Measurements from ENCODE around the gene CTTN.

CTTN gene

DNA sequence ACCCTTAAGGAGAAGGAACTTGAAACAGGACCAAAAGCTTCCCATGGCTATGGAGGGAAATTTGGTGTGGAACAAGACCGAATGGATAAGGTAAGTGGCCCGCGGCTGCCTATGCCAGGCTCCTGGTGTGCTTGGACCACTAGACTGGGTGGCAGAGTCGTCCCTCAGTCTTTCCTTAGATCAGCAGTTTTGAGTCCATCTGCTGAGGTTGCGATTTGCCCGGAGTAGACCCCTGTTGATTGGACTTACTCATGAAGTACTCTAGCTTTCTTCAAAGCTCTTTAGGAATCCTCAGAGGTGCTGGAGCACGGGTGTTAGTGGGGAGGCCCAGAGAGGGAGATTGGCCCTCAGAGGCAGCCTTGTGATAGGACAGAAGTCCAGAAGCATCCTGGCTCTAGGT lies 11.5 kb downstream of the CTTN start:
- DNase-seq (ENCODE audit: low spot score) = no peak

DNA sequence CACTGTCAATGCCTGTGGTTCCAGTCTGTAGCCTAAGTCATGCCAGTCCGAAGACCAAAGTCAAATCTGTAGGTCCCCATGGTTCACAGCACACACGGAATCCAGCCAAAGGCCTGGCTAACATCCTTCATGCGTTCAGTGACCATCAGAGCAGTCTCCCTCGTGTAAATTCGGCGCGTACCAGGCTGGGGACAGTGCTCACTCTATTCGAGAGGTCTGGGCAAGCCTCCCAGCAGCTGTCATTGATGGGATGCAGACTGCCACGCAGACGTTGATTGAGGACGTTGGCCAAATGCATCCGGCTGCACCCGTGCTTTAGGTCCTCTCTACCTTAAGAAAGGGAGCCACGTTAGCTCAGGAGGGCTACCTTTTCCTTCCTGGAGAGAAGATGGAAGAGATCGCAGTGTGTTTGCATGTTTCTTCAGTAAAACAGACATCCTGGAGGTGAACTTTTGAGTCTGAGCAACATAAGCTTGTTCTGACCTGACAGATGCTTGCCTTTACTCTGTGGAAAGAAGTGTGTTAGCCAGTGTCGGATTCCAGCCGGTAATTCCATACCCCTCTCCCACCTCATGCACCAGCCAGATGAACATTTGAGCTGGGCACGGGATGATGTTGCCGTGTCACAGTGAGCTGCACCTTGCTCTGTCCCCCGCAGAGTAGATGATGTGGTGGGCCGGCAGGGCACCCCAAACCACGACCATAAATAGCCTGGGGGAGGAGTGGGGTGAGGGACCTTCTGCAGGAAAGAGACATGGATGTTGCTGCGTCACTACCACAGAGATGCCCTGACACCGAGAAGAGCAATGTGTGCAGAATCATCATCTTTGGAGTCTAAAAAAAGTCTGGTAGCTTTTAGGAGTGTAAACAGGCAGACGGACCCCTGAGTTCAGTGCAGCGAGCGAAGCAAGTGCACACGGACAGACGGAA lies 12.2 kb downstream of the CTTN start:
- no peak for DNase-seq (ENCODE audit: low spot score)

DNA sequence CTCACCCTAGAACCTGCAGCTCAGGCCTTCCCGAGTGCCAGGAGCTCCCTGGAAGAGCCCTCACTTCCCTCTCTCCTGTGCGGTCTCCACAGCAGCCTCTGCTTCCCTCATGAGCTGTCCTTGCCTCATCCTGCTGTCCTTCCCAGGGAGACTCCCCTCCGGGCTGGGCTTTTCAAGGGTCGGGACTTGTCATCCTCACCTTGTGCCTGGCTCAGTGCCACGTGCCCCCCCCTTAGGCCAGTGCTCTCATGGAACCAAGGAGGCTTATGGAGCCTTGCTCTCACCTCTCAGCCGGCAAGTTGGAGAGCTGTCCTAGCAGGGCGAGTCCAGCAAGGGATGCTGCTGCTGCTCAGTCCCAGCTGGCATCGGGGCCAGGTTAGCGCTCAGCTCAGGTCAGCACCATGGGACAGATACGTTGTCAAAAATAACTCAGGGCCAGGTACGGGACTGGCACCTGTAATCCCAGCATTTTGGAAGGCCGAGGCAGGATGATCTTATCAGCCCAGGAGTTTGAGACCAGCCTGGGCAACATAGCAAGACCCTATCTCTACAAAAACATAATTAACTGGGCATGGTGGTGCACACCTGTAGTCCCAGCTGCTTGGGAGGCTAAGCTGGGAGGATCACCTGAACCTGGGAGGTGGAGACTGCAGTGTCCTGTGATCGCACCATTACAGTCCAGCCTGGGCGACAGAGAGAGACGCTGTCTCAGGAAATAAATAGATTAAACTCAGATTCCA lies 13.6 kb downstream of the CTTN start:
- DNase-seq (ENCODE audit: low spot score) = no peak

DNA sequence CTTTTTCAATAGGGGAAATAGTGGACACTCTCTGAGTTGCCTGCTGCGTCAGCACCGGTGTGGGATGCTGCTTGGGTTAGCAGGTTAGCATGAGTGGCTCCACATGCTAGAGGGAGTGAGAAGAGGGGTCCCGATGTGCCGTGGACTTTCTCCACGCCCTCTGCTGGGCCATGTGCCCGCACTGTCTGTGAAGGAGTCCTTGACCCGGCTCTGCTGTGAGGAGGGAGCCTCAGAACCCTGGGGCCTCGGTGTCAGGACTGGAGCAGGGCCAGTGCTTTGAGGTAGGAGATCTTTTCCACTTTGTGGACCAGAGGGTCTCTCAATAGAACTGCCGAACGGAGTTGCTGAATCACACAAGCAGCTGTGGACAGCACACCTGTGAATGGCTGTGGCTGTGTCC lies 14.8 kb downstream of the CTTN start:
- no peak for DNase-seq (ENCODE audit: low spot score)

DNA sequence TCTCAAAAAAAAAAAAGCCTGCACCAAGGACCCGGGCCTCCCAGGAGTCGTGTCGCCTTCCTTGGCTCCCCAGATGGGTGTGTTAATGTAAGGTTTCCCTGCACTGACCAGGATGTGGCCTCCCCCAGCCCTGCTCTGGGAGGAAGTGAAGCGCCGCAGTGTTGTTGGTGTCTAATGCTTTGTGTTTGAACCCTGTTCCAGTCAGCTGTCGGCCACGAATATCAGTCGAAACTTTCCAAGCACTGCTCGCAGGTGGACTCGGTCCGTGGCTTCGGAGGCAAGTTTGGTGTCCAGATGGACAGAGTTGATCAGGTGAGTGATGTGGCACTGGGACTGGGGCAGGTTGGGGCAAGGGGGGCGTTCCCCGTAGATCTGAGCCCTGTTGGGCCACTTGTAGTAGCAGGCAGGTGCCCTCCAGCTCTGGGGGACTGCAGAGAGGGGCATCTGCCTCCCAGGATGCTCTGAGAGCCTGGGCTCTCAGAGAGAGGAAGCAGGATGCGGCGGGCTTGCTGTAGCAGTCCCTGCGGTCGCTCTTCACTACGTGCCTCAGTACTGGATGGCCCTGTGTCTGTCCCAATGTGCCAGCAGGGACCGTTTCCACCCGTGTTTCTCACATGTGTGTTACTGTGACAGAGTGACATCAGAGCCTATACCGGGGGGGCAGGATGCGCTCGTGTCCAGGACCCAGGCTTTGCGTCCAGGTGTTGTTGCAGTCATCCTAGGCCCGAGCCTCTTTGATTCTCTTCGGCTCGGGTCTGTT lies 16.2 kb downstream of the CTTN start:
- no peak for DNase-seq (ENCODE audit: low spot score)

DNA sequence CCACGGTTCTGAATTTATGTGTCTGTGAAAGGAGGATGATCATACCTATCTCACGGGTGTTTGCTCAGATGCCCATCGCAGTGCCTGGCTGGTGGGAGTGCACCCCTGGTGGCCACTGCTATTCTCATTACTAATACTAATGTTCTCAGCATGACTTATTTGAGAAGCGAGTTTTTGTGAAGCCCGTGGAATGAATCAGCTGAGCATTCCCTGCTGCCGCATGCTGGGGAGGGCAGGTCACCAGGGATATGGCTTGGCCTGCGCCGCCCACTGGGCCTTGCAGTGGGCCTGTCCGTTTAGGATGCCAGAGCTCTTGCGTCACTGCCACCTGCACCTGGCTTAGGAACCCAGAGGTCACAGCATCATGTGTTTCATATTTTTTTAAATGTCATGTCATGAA lies 16.9 kb downstream of the CTTN start:
- no peak for DNase-seq (ENCODE audit: low spot score)

DNA sequence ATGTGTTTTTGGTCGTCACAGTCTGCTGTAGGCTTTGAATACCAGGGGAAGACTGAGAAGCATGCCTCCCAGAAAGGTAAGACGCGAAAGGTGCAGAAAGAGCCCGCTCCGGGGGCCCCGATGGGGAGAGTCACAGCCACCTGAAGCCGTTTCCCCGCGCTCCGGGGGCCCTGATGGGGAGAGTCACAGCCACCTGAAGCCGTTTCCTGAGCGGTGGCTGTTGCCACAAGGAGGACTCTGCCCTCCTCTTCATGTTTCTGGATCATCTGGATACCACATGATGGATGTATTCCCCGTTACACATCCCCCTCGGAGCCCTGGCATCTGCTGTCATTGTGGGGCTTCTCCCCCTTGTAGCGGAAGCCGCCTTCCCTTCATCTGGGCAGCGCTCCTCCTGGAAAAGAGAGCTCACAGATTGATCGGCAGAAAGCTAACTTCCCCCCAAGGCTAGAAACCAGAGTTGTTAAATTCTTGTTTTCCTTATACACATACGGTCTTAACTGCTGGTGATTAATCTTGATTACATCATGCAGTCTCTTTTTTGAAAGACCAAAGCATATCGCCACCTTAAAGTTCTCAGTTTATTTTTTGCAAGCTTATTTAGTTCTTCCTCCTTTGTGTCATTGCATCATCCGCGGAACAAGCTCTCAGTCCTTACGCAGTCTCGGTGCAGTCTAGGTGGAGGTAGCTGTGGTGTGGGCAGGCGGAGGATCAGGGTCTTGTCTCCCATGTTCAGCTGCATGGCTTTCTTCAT lies 17.5 kb downstream of the CTTN start:
- no peak for DNase-seq (ENCODE audit: low spot score)

DNA sequence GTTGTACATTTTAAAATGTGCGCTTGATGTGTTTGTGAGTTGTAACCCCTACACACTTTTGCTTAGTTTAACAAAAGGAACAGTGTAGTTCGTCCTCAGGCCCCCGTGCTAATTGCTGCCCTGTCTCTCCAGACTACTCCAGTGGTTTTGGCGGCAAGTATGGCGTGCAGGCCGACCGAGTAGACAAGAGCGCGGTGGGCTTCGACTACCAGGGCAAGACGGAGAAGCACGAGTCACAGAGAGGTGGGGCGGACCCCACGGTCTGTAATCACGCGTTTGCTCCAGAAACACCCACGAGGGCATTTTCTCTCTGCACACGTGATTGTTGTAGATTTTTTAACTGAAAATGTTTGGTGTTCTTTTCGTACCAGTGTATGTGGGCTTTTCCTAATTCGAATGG lies 18.6 kb downstream of the CTTN start:
- DNase-seq (ENCODE audit: low spot score) = no peak

DNA sequence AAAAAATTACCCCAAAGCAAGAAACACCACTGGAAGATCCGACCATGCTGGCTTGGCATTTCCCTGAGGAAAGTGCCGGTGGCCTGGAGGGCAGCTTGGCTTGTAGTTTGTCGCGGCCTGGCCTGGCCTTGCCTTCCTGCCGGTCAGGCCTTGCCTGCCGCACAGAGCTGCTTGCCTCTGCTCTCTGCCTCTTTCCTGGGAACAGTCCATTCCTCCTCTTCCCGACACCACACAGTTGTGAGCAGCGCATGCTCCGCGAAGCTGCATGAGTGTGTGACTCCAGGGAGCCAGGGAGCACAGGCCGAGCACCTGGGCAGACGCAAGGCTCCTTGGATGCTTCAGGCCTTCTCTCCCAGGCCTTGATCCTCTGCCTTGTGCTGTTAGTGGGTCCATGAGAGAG lies 19.8 kb downstream of the CTTN start:
- DNase-seq (ENCODE audit: low spot score) = no peak

DNA sequence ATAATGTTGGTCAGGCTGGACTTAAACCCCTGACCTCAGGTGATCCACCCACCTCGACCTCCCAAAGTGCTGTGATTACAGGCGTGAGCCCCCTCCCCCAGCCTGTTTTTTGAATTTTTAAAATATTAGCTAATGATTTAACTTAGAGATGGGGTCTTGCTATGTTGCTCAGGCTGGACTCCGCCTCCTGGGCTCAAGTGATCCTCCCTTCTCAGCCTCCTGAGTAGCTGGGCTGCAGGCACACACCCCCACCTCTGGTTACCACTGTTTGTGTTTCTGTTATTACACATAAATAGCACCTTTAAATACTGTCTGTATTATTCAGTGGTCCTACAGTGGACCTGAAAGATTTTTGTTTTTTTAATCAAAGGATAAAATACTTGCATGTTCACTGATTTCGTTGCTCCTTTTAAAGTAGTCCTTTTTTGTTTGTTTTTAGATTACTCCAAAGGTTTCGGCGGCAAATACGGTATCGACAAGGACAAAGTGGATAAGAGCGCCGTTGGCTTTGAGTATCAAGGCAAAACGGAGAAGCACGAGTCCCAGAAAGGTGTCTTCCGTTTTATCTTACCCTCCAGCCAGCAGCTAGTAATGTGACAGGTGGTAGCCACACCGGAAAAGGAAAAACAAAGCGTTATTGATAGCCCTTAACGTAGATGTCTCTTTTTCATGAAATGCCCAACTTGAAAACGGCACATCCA lies 21.1 kb downstream of the CTTN start:
- no peak for DNase-seq (ENCODE audit: low spot score)

DNA sequence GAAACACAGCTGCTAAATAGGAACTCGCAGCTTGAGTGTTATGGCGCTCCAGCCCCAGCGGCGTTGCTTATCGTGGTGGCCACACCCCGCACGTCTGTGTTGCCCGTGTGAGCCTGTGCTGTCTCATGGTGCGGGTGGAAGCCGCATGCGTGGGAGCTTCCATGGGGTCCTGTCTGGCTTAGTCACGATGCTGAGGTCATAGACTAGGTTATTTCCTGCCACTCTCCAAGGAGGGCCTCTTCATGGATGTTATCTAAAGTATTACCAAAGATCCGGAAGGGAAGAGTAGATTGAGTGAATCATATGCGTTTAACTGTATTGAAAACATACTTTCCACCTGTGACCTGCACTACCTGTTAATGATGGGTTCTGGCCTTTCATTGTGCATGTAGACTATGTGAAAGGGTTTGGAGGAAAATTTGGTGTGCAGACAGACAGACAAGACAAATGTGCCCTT lies 21.7 kb downstream of the CTTN start:
- no peak for DNase-seq (ENCODE audit: low spot score)

DNA sequence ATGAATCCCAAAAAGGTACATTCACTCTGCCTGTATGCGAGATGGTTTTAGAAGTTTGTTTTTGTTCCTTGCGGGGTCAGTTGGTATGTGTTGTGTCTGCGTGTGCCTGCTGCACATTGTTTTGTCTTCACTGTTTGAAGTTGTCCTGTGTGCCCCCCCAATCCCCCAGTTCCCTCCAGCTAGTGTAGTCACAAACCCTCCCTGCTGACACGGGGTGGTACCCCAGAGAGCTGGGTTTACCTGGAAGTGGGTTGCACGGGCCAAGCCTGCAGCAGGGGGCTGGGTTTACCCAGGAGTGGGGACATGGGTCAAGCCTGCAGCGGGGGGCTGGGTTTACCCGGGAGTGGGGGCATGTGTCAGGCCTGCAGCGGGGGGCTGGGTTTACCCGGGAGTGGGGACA lies 22.2 kb downstream of the CTTN start:
- no peak for DNase-seq (ENCODE audit: low spot score)

DNA sequence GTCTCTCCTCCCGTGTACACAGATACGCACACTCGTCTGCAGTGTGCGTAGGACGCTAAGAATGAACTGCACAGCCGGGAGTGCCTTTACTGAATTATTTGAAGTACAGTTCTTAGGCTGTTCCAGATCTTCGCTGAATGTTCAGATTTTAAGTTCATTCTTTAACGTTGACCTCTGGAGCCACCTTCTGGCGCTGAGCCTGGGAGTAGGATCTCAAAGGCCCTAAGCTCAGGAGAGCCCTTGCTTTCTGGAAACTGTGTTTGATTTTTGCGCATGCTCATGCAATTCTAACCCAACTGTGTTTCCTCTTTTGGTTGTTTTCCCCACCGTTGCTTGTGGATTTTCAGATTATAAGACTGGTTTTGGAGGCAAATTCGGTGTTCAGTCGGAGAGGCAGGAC lies 22.8 kb downstream of the CTTN start:
- no peak for DNase-seq (ENCODE audit: low spot score)

DNA sequence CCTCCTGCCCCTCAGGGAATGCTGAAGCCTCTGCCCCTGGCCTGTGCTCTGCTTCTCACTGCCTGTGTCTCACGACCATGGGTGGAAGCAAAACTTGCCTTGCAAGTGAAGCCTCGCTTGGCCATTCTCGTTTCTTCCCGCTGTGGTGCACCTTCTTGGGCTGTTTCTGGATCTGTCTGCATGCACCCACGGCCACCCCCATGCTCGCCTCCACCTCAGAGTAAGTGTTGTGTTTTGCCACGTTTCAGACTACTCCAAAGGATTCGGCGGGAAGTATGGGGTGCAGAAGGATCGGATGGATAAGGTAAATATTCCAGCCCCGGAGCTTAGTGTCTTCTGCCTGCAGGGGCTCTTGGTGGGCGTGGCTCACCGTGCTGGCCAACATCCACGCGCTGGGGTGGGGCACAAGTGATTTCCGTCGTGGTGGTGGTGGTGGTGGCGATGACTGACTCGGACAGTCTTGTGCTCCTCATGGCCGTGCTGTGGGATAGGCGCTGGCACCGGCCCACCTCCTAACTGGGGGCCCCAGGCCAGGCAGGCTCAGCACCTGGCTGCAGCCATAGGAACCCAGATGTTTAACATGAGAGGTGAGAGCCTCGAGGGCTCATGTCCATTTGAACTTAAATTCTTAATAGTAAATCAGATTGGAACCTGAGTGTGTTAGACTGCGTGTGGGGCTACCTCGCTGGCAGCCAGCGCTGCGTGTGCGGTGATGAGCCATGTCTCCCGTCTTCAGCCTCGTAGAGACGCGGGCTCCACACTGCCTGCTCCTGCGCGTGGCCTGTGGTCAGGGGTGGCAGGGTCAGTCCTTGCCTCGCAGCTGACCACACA lies 24.6 kb downstream of the CTTN start:
- DNase-seq (ENCODE audit: low spot score) = no peak

DNA sequence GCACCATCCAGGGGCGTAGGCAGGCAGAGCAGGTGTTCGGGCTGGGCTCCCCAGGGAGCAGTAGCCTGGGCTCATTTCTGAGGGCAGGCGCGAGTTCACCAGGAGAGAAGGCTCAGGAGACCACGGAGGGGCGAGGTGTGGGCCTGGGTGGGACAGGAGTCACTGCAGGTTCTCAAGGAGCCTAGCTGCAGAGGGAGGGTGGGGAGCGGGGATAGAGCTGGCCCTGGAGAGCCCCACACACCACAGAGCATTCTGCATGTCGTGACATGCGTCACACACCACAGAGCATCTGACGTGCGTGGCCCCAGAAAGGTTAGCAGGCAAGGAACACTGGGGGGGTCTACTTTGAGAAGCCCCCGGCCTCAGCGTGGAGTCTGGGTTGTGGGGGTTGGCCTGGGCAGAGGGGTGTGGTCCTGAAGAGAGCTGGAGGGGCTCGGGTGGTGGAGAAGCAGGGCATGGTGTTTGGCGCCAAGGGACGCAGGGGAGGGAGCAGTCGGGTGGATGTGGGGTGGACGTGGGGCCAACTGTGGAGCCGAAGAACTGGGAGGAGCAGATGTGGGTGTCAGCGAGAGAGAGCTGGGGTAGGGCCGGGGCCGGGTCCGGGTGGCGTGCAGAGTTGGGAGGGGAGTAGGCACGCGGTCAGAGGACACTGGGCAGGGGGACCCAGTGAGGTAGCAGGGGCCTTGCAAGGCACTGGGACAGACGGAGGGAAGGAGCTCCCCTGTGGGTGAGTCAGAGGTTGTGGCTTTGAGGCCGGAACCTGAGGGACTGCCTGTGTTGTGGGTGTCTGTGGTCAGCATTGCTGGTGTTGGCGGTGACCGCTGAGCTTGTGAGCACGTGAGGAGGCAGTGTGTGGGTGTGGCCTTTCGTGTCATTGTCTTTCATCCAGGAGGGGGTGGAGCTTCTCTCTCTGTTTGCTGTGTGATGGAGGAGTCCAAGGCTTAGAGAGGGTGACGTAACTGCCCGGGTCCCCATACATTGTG lies 25.5 kb downstream of the CTTN start:
- peak; percentile 7 for DNase-seq (ENCODE audit: low spot score)

DNA sequence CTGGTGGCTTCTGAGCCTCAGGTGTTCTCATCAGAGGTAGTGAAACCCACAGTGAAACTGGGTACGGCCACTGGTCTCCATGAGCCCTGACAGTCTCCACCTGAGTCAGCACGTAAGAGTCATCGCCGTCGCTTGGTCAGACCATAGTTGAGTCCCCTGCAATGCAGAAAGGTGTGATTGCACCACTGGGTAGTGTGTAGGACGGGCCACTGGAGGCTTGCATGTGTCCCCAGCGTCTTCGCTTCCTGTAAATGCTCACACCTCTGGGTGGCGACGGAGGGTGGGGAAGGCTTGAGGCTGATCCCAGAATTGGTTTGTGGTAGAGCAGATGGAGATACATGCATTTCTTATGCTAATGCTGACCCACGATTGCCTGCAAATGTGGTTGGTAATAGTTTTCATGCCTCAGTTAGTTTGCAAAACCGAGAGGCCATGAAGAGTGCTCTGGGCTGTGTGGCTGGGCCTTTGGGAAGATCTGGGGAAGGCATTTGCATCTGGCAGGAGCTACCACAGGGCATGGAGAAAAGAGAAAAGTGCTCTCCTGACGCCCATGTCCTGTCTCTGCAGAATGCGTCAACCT lies 26.5 kb downstream of the CTTN start:
- DNase-seq (ENCODE audit: low spot score) = no peak

DNA sequence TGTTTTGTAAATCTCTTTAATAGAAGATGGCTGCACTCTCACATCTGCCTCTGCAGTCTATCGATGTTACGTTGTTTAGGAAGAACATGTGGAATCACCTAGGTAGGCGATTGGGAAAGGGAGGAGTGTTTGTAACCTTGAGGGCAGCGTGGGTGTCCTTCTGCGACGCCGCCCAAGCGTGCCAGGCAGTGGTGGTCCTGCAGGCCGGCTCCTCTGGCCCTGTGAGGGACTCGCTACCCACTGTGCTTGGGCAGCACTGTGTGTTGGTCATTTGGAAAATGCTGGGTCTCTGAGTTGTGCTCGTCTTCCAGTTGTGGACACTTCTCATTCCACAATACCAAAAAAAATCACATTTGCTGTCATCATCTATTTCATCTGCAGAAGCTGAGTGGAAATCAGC lies 29.1 kb downstream of the CTTN start:
- DNase-seq (ENCODE audit: low spot score) = no peak

DNA sequence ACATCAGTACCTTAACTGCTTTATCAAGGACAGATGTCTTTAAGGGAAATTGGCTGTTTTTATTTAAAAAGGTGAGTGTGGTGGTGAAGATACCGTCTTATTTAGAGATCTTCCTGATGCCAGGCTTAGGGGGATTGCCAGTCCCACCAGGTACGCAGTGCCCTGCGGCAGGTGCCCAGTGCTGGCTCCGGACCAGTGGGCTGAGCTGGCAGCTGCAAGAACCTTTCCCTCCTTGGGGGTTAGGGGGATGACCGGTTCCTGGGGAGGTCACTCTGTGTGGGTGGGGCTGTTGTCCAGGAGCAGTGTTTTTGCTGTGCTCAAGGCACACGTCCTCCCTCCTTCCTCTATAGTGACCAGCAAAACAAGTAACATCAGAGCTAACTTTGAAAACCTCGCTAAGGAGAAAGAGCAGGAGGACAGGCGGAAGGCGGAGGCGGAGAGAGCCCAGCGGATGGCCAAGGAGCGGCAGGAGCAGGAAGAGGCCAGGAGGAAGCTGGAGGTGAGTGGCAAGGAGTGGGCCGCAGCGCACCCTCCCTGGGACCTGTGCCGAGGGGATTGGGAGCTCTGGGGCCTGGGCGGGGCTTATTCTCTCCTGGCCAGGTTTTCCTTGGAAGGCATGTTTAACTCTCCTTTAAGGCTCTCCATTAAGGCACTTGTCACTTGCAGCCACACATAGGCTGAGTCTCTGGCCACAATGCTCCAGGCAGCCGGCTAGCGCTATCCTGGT lies 30.5 kb downstream of the CTTN start:
- no peak for DNase-seq (ENCODE audit: low spot score)
